HFFc6 (cell line): Measurements from ENCODE around the gene PEX3. TPM values are rescaled to one million over a fixed set of nuclear protein-coding genes. Genes with fewer than 3 reads are reported as not detected.

Experiments used
- DNase-seq: peaks from one replicate; pipeline ENCODE4 v3.0.0-alpha.2; 2018
- H3K27ac Mint-ChIP-seq: 2 replicates; pipeline ENCODE4 v1.8.0; 2020; ENCODE audit warnings: mild to moderate bottlenecking, mixed read lengths
- H3K27me3 Mint-ChIP-seq: 2 replicates; pipeline ENCODE4 v1.8.0; 2021; ENCODE audit warnings: mild to moderate bottlenecking, moderate library complexity, mixed read lengths; ENCODE audit not compliant: insufficient read depth
- H3K36me3 Mint-ChIP-seq: 2 replicates; pipeline ENCODE4 v1.8.0; 2021; ENCODE audit warnings: low read depth, mixed read lengths
- H3K4me1 Mint-ChIP-seq: 2 replicates; pipeline ENCODE4 v1.8.0; 2020; ENCODE audit warnings: low read depth, mixed read lengths
- H3K4me3 Mint-ChIP-seq: 2 replicates; pipeline ENCODE4 v1.8.0; 2020; ENCODE audit warnings: mild to moderate bottlenecking, moderate library complexity, mixed read lengths
- H3K9me3 Mint-ChIP-seq: 2 replicates; pipeline ENCODE4 v1.8.0; 2020; ENCODE audit warnings: mild to moderate bottlenecking, mixed read lengths
- total RNA-seq, 6 experiments: library from RNA; stranded (reverse); fragmentation: NEBNext Ultra II Directional; extraction: Animal tissue kit (Norgen Biotek cat#: 25700); gene quantifications; 2 replicates in 1 of 6; 3 replicates in 5 of 6; pipeline ENCODE4 v1.2.3, GENCODE V29; 2021
- TF ChIP-seq, protein P1 (sequence below): fragments of 200-600 bp; sonication (generic); IDR thresholded peaks from 2 replicates; pipeline ENCODE4 v1.5.0; 2021; ENCODE audit warnings: antibody characterized with exemption, mild to moderate bottlenecking

The PEX3 gene
- total RNA-seq, 6 experiments from 2014 or later, result 18.7 to 23.7 (median 20.4) TPM

DNA sequence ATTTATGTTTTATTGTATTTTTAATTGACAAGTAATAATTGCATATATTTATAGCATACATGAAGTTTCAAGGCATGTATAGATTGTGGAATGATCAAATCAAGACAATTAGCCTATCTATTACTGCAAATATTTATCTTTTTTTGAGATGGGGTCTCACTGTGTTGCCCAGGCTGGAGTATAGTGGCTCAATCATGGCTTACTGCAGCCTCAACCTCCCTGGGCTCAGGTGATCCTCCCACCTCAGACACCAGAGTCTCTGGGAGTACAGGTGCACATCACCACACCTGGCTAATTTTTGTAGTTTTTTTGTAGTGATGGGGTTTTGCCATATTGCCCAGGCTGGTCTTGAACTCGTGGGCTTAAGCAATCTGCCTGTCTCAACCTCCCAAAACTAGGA is 77.1 kb downstream of the PEX3 start:
- Mint-ChIP-seq H3K36me3 (no peaks in the 10 kb centered on the region), H3K27ac (no peak overlapping the region)

DNA sequence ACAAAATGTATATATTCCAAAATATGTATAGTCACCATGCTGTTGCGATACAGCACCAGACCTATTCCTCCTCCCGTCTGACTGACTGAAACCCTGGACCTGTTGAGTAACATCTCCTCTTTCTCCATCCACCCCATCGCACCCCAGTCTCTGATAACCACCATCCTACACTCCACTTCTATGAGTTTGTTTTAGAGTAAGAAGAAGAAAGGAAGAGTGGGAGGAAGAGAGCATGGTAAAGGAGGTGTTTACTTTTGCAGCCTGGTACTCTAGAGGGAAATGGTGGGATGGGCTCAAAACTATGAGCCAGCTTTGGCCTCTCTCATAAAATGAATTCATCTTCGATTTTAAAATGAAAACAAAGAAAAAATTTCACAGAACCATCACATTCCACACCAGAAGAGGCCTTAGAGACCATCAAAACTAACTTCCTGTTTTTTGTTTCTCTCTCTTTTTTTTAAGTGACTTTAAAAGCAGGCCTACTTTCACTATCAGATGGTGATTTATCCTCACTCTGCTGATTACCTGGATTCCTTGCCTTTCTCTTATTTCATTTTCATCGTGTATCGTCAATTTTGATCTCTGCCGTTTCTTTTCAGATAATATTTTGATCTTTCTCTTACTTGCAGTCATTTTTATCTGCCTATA is 77.7 kb downstream of the PEX3 start:
- Mint-ChIP-seq H3K9me3 (no peaks in the 10 kb centered on the region), H3K4me1 (no peaks in the 10 kb centered on the region), H3K27ac (no peak overlapping the region), H3K36me3 (no peaks in the 10 kb centered on the region), H3K27me3 (peaks cover 7% of the 10 kb centered on the region), H3K4me3 (no peak overlapping the region)
- TF ChIP-seq, protein P1, sequence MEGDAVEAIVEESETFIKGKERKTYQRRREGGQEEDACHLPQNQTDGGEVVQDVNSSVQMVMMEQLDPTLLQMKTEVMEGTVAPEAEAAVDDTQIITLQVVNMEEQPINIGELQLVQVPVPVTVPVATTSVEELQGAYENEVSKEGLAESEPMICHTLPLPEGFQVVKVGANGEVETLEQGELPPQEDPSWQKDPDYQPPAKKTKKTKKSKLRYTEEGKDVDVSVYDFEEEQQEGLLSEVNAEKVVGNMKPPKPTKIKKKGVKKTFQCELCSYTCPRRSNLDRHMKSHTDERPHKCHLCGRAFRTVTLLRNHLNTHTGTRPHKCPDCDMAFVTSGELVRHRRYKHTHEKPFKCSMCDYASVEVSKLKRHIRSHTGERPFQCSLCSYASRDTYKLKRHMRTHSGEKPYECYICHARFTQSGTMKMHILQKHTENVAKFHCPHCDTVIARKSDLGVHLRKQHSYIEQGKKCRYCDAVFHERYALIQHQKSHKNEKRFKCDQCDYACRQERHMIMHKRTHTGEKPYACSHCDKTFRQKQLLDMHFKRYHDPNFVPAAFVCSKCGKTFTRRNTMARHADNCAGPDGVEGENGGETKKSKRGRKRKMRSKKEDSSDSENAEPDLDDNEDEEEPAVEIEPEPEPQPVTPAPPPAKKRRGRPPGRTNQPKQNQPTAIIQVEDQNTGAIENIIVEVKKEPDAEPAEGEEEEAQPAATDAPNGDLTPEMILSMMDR, result no peak
- DNase-seq, result no peak

More for the DNA sequence above, 77.1 kb downstream of the PEX3 start:
- Mint-ChIP-seq H3K27me3 (peaks cover 7% of the 10 kb centered on the region), H3K9me3 (no peaks in the 10 kb centered on the region), H3K4me1 (no peaks in the 10 kb centered on the region), H3K4me3 (no peak overlapping the region)
- DNase-seq, result no peak
- TF ChIP-seq, protein P1, result no peak

DNA sequence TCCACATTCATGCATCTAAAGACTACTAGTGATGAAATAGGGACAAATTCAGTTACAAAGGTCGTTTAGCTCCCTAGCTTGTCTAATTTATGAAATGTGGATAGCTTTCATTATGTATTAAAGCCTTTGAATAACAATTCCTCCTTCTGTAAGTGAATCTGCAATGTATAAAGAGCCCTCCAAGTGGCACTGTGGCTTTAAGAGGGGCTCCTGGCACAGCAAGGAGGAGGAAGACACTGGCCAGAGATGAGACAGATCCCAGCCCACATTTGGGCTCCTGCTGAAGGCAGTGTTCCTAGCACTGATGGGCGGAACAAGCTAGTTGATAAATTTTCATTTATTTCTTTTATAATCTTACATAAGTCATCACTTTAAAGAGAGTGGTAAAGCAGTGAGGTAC is 78.5 kb downstream of the PEX3 start:
- TF ChIP-seq, protein P1, result peak; percentile 21; the same call in 1 of the 2 replicates
- Mint-ChIP-seq H3K4me1 (no peaks in the 10 kb centered on the region), H3K36me3 (no peaks in the 10 kb centered on the region), H3K27ac (no peak overlapping the region), H3K4me3 (no peak overlapping the region), H3K9me3 (no peaks in the 10 kb centered on the region), H3K27me3 (peaks cover 7% of the 10 kb centered on the region)
- no peak for DNase-seq

DNA sequence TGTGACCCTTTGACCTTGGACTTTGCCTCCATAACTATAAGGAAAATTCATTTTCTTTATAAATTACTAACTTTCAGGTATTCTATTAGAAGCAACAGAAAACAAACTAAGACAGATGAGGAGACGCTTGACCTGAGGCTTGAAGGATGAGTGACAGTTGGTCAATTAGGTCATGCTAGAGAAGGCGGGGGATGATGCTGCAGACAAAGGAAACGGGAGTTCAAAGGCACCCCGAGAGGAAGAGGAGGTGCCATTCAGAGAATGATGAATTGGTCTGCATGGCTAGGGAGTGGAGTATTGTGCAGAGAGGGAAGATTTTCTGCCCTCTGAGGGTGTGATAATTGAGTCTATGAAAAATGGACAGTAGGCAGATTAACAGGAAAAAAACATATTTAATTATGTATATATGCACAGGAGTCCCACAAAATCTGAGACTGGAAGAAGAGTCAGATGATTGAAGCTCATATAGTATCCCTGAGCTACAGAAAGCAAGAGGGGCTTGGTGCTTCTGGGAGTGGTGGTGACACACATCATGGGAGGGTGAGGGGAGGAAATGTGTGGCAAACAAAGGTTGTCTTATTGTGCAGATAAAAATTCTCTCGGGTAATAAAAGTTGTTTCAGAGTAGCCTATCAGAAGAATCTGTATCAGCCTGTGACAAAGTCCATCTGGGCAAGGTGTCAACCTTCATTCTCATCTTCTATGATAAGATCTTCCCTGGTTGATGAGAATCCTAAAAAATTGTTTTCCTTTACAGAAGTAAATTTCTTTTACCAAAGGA is 81.3 kb downstream of the PEX3 start:
- Mint-ChIP-seq H3K27ac (no peak overlapping the region), H3K9me3 (no peaks in the 10 kb centered on the region), H3K4me1 (peaks cover 5% of the 10 kb centered on the region; the same call in 1 of the 2 replicates), H3K27me3 (peaks cover 5% of the 10 kb centered on the region; the same call in 1 of the 2 replicates), H3K4me3 (no peak overlapping the region), H3K36me3 (no peaks in the 10 kb centered on the region)
- DNase-seq, result no peak
- TF ChIP-seq, protein P1, result no peak

DNA sequence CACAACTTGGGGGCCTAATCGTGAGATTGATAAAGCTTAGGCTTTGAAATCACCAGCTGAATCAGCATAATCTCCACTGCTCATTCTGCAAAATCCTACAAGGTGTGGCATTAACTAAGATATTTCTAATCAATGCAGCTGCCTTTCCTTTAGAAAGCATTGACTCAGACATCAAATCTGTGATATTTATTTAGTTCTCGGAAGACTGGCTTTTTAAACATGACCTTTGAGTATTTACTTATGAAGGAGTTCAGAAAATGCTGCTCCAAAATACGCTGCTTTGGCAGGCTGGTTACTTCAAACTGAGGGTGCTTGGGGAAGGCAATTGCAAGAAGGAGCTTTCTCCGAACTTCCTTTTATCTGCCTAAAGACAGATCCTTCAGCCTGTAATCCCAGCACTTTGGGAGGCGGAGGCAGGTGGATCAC is 84.6 kb downstream of the PEX3 start:
- no peaks in the 10 kb centered on the region for H3K36me3 Mint-ChIP-seq
- TF ChIP-seq, protein P1, result no peak
- H3K9me3 Mint-ChIP-seq, result no peaks in the 10 kb centered on the region
- H3K4me1 Mint-ChIP-seq, result peaks cover 16% of the 10 kb centered on the region; the same call in 1 of the 2 replicates
- no peak overlapping the region for H3K27ac Mint-ChIP-seq
- H3K4me3 Mint-ChIP-seq, result no peak overlapping the region
- H3K27me3 Mint-ChIP-seq, result peaks cover 4% of the 10 kb centered on the region; the same call in 1 of the 2 replicates
- DNase-seq, result no peak
